Mesenchymal stem cell (in vitro differentiated cells and primary cell): ENCODE results near the gene SIX1.

ENCODE experiments used
- DNase-seq: peaks from one replicate; pipeline ENCODE4 v3.0.0-alpha.2; 2013
- H2AFZ ChIP-seq: one replicate; pipeline ENCODE4 v1.6.1; 2013; ENCODE audit warnings: low read depth, mild to moderate bottlenecking, control low read depth, inconsistent platforms, low read length, moderate library complexity
- H2AK5ac ChIP-seq: 2 replicates; pipeline ENCODE4 v1.6.1; 2013; ENCODE audit warnings: low read length, moderate library complexity, mild to moderate bottlenecking, inconsistent platforms; ENCODE audit not compliant: severe bottlenecking
- H2BK120ac ChIP-seq: one replicate; pipeline ENCODE4 v1.6.1; 2013; ENCODE audit warnings: low read depth, mild to moderate bottlenecking, inconsistent platforms, low read length, moderate library complexity
- H2BK12ac ChIP-seq, 2 experiments: one replicate each; pipeline ENCODE4 v1.6.1; 2013; ENCODE audit warnings: inconsistent platforms in 2 of 2, low read length in 2 of 2, mild to moderate bottlenecking in 2 of 2, moderate library complexity in 2 of 2, control low read depth in 1 of 2
- H2BK15ac ChIP-seq: one replicate; pipeline ENCODE4 v1.6.1; 2013; ENCODE audit warnings: mild to moderate bottlenecking, low read depth, inconsistent platforms; ENCODE audit not compliant: poor library complexity, severe bottlenecking
- H2BK5ac ChIP-seq: 2 replicates; pipeline ENCODE4 v1.6.1; 2013; ENCODE audit warnings: low read depth, mild to moderate bottlenecking, low read length, control low read depth, inconsistent platforms; ENCODE audit not compliant: poor library complexity, severe bottlenecking
- H3K14ac ChIP-seq, 2 experiments: one replicate each; pipeline ENCODE4 v1.6.1; 2013; ENCODE audit warnings: inconsistent platforms in 2 of 2, low read length in 2 of 2, control low read depth in 1 of 2, mild to moderate bottlenecking in 1 of 2, moderate library complexity in 1 of 2
- H3K18ac ChIP-seq, 2 experiments: one replicate each; pipeline ENCODE4 v1.6.1; 2013; ENCODE audit warnings: inconsistent platforms in 2 of 2, low read length in 2 of 2, control low read depth in 1 of 2, low read depth in 1 of 2, mild to moderate bottlenecking in 1 of 2
- H3K23ac ChIP-seq, 2 experiments: one replicate each; pipeline ENCODE4 v1.6.1; 2013; ENCODE audit warnings: inconsistent platforms in 2 of 2, low read length in 2 of 2, mild to moderate bottlenecking in 2 of 2, moderate library complexity in 2 of 2, control low read depth in 1 of 2
- H3K27ac ChIP-seq: 2 replicates; pipeline ENCODE4 v1.5.1; 2013; ENCODE audit warnings: mild to moderate bottlenecking, moderate library complexity, low read length, control low read depth, inconsistent platforms; ENCODE audit not compliant: poor library complexity, severe bottlenecking
- H3K27me3 ChIP-seq, 2 experiments: 2 replicates each; pipeline versions ENCODE4 v1.6.1 to v1.7.0; 2013; ENCODE audit warnings: low read length in 2 of 2, mild to moderate bottlenecking in 2 of 2, moderate library complexity in 2 of 2, control low read depth in 1 of 2, inconsistent platforms in 1 of 2; ENCODE audit not compliant: control insufficient read depth in 1 of 2, insufficient read depth in 1 of 2
- H3K36me3 ChIP-seq, 2 experiments: 2 replicates each; pipeline versions ENCODE4 v1.6.1 to v1.7.0; 2013; ENCODE audit warnings: low read length in 2 of 2, control low read depth in 1 of 2, inconsistent platforms in 1 of 2, low read depth in 1 of 2, mild to moderate bottlenecking in 1 of 2; ENCODE audit not compliant: insufficient read depth in 2 of 2, control insufficient read depth in 1 of 2
- H3K4ac ChIP-seq, 2 experiments: one replicate each; pipeline ENCODE4 v1.6.1; 2013; ENCODE audit warnings: inconsistent platforms in 2 of 2, low read length in 2 of 2, mild to moderate bottlenecking in 2 of 2, moderate library complexity in 2 of 2, control low read depth in 1 of 2, low read depth in 1 of 2
- H3K4me1 ChIP-seq: 2 replicates; pipeline ENCODE4 v1.6.1; 2013; ENCODE audit warnings: low read depth, low read length, control low read depth; ENCODE audit not compliant: control insufficient read depth, insufficient read depth
- H3K4me2 ChIP-seq: 2 replicates; pipeline ENCODE4 v1.6.1; 2013; ENCODE audit warnings: low read length, mild to moderate bottlenecking, inconsistent platforms; ENCODE audit not compliant: poor library complexity, severe bottlenecking
- H3K4me3 ChIP-seq, 2 experiments: 2 replicates each; pipeline versions ENCODE4 v1.5.1 to v1.7.0; 2013; ENCODE audit warnings: low read length in 2 of 2, mild to moderate bottlenecking in 2 of 2, control low read depth in 1 of 2, low read depth in 1 of 2; ENCODE audit not compliant: insufficient read depth in 1 of 2
- H3K79me1 ChIP-seq: replicated peaks from 2 replicates; pipeline ENCODE4 v1.6.1; 2013; ENCODE audit warnings: mild to moderate bottlenecking, control low read depth, low read length, inconsistent platforms; ENCODE audit not compliant: poor library complexity, severe bottlenecking
- H3K9ac ChIP-seq: 2 replicates; pipeline ENCODE4 v1.7.0; 2013; ENCODE audit warnings: mild to moderate bottlenecking, low read length, moderate library complexity
- H3K9me3 ChIP-seq: 2 replicates; pipeline ENCODE4 v1.7.0; 2013; ENCODE audit warnings: mild to moderate bottlenecking, low read length; ENCODE audit not compliant: control insufficient read depth
- H4K8ac ChIP-seq: one replicate; pipeline ENCODE4 v1.6.1; 2013; ENCODE audit warnings: inconsistent platforms, mild to moderate bottlenecking, low read length, moderate library complexity
- H4K91ac ChIP-seq: one replicate; pipeline ENCODE4 v1.6.1; 2013; ENCODE audit warnings: mild to moderate bottlenecking, low read length, inconsistent platforms
- WGBS: methylation state at CpG from one replicate; pipeline ENCODE4 v1.1.7; 2013; ENCODE audit warnings: mixed read lengths; 5-methylcytosine and 5-hydroxymethylcytosine counted together

SIX1 gene

DNA sequence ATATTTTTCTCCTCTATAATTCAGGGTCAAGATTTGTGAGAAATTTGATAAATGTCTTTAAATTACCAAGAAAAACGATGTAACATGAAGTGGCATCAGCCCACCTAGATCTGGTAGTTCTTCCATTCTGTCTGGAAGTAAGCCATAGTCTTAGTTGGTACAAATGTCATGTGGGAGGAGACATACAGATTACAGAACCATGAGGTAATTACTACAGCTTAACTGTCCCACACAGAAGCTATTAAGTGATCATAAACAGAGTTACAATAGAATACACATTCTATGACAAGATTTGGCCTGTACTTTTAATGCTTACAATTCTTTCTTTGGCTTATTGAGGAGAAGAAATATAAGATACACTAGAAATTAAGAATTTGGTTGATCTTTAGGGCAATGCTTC, 13.7 kb upstream of the SIX1 start:
- H3K4me3 ChIP-seq, result no peak overlapping the region
- no peak overlapping the region for H3K18ac ChIP-seq
- H3K23ac ChIP-seq, result no peak overlapping the region
- no peaks in the 10 kb centered on the region for H3K79me1 ChIP-seq
- H4K8ac ChIP-seq, result no peak overlapping the region
- no peak overlapping the region for H3K9ac ChIP-seq
- DNase-seq, result no peak
- no peak overlapping the region for H2AK5ac ChIP-seq
- peaks cover 2% of the 10 kb centered on the region for H3K4me1 ChIP-seq
- no peak overlapping the region for H4K91ac ChIP-seq
- H3K27ac ChIP-seq, result no peak overlapping the region
- H3K36me3 ChIP-seq, result no peaks in the 10 kb centered on the region
- no peak overlapping the region for H2BK15ac ChIP-seq
- 75% methylated on average over 1 of the region's 1 CpG for WGBS
- H2BK12ac ChIP-seq, result no peak overlapping the region
- H3K4ac ChIP-seq, result no peak overlapping the region
- H2BK5ac ChIP-seq, result no peak overlapping the region
- no peaks in the 10 kb centered on the region for H3K9me3 ChIP-seq
- H2BK120ac ChIP-seq, result no peak overlapping the region
- no peak overlapping the region for H3K4me2 ChIP-seq
- H2AFZ ChIP-seq, result no peak overlapping the region
- no peaks in the 10 kb centered on the region for H3K27me3 ChIP-seq
- no peak overlapping the region for H3K14ac ChIP-seq

DNA sequence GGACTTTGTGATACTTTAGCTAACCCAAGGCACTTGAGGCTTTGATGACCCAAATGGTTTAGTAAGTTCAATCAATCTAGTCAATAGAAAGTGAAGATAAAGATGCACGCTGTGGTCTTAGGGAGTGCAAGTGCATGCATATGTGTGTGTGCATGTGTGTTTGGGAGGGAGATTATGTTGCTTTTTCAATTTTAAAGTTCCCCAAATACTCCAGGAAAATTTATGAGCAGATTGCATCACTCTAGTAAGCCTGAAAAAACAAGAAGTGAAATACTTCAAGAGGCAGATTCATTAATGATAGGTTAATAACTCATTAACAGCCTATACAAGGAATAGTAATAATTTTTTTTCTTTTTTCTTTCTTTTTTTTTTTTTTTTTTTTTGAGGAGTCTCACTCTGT, 12.4 kb upstream of the SIX1 start:
- H4K8ac ChIP-seq, result no peak overlapping the region
- WGBS, result 83% methylated on average over 1 of the region's 1 CpG

DNA sequence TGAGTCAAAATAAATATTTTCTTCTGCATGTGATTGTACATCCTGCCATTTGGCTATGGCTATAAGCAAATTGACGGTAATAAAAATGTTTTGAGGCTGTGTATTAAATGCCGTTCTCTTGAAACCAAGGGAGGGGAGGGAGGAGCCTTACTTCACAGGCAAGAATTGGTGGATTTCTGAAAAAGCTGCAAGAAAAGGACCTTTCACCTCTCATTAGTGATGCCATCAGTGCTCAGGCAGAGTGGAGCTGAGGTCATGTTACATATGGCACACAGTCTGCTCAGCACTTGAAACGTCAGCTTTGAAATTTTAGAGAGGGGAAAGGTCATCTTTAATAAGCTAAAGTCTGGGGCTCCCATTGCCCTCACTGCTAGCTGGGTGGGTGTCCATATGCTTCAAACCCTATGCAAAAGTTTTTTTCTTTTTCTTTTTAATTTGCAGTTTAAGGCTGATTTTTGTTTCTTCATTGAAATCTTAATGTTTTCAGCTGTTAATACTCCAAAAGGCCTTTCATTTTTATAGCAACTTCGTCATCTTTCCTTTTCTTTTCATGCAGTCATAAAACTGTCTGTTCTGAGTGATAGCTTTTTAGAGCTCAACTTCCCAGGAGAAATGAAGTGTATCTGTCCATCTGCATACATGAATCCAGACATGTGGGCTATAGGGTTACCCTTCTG, 9.8 kb upstream of the SIX1 start:
- Histone ChIP-seq H2AFZ (no peak overlapping the region), H4K91ac (no peak overlapping the region), H4K8ac (no peak overlapping the region), H2BK15ac (no peak overlapping the region), H2BK120ac (no peak overlapping the region), H3K9ac (no peak overlapping the region), H3K14ac (no peak overlapping the region), H3K18ac (no peak overlapping the region), H3K9me3 (no peaks in the 10 kb centered on the region), H3K4me1 (peaks cover 11% of the 10 kb centered on the region), H3K27me3 (peaks cover 0 to 7% of the 10 kb centered on the region in 2 experiments), H3K4ac (no peak overlapping the region), H2AK5ac (no peak overlapping the region), H3K36me3 (no peaks in the 10 kb centered on the region), H3K27ac (peak overlapping the region; percentile 55), H3K23ac (no peak overlapping the region), H3K79me1 (peaks cover 10% of the 10 kb centered on the region), H2BK5ac (no peak overlapping the region), H3K4me2 (peak overlapping the region; percentile 5), H3K4me3 (no peak overlapping the region), H2BK12ac (no peak overlapping the region)
- DNase-seq, result no peak
- WGBS, result 41% methylated on average over 4 of the region's 4 CpGs

More for the DNA sequence above, 12.4 kb upstream of the SIX1 start:
- no peak overlapping the region for H4K91ac ChIP-seq
- H3K4ac ChIP-seq, result no peak overlapping the region
- no peak overlapping the region for H3K14ac ChIP-seq
- no peaks in the 10 kb centered on the region for H3K36me3 ChIP-seq
- H2BK15ac ChIP-seq, result no peak overlapping the region
- no peak overlapping the region for H2BK120ac ChIP-seq
- H3K18ac ChIP-seq, result no peak overlapping the region
- H3K23ac ChIP-seq, result no peak overlapping the region
- H3K27me3 ChIP-seq, result no peaks in the 10 kb centered on the region
- no peaks in the 10 kb centered on the region for H3K9me3 ChIP-seq
- peaks cover 4% of the 10 kb centered on the region for H3K79me1 ChIP-seq
- peaks cover 4% of the 10 kb centered on the region for H3K4me1 ChIP-seq
- no peak overlapping the region for H2BK5ac ChIP-seq
- no peak overlapping the region for H2BK12ac ChIP-seq
- no peak overlapping the region for H3K4me3 ChIP-seq
- no peak for DNase-seq
- H2AK5ac ChIP-seq, result no peak overlapping the region
- no peak overlapping the region for H3K27ac ChIP-seq
- no peak overlapping the region for H3K4me2 ChIP-seq
- no peak overlapping the region for H2AFZ ChIP-seq
- H3K9ac ChIP-seq, result no peak overlapping the region

DNA sequence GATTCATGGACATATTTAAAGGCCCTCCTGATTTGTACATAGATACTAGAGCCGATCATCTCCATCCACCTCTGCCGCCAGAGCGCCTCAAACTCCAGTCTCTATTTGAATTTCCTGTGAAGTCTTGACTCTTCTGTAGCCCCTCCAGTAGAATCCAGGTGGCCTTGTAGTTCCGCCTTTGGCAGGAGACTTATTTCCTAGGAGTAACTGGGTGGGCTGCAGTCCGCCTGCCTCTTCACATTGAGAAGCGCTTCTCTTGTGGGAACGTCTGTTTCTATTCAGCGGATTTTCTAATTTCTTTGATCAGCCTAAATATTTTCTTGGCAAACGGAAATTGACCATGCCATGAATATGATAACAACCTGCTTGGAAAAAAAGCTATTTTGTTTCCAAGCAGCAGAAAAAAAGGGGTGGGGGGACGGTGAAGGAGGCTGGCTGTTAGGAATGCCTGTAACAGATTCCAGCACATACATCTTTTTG, 9.0 kb upstream of the SIX1 start:
- Histone ChIP-seq H3K9me3 (no peaks in the 10 kb centered on the region), H2BK5ac (peak overlapping the region; percentile 87), H3K27ac (peak overlapping the region; percentile 90), H3K18ac (no peak overlapping the region), H3K14ac (no peak overlapping the region), H2AK5ac (peak overlapping the region; percentile 61), H2BK120ac (no peak overlapping the region), H3K27me3 (peaks cover 0 to 15% of the 10 kb centered on the region in 2 experiments), H3K4ac (no peak overlapping the region), H4K91ac (no peak overlapping the region), H2BK12ac (no peak overlapping the region), H3K4me2 (peak overlapping the region; percentile 92), H3K79me1 (peaks cover 13% of the 10 kb centered on the region), H4K8ac (no peak overlapping the region), H3K9ac (peak overlapping the region; percentile 91), H2BK15ac (no peak overlapping the region), H3K36me3 (no peaks in the 10 kb centered on the region), H3K4me1 (peaks cover 15% of the 10 kb centered on the region), H3K4me3 (peak overlapping the region in 1 of 2 experiments; percentile 86), H2AFZ (no peak overlapping the region), H3K23ac (no peak overlapping the region)
- WGBS, result 21% methylated on average over 10 of the region's 10 CpGs
- no peak for DNase-seq
